HepG2 (cell line): Measurements from ENCODE around the gene TMED5. TPM values are rescaled to one million over a fixed set of nuclear protein-coding genes. Genes with fewer than 3 reads are reported as not detected.

ENCODE experiments used
- ATF2 ChIP-seq: sonication (generic); formaldehyde crosslinking; IDR thresholded peaks from 2 replicates; pipeline ENCODE4 v1.4.0; 2020; ENCODE audit warnings: missing genetic modification reagents
- DNMT1 ChIP-seq: sonication (generic); formaldehyde crosslinking; IDR thresholded peaks from 2 replicates; pipeline ENCODE4 v1.5.1; 2020; ENCODE audit warnings: mild to moderate bottlenecking, missing genetic modification reagents
- ERF ChIP-seq: IDR thresholded peaks from 2 replicates; pipeline ENCODE4 v1.6.1; 2018; ENCODE audit warnings: missing biosample characterization, missing genetic modification reagents
- MIER2 ChIP-seq: IDR thresholded peaks from 2 replicates; pipeline ENCODE4 v1.6.1; 2016; ENCODE audit warnings: missing biosample characterization, missing genetic modification reagents
- NAIF1 ChIP-seq: sonication (generic); formaldehyde crosslinking; IDR thresholded peaks from 2 replicates; pipeline ENCODE4 v1.5.0; 2020; ENCODE audit warnings: mild to moderate bottlenecking, missing genetic modification reagents, borderline replicate concordance
- PAF1 ChIP-seq: IDR thresholded peaks from 2 replicates; pipeline ENCODE4 v1.6.1; 2016; ENCODE audit warnings: missing genetic modification reagents, missing compliant biosample characterization
- PAXIP1 ChIP-seq: sonication (generic); formaldehyde crosslinking; conservative IDR thresholded peaks from 2 replicates; pipeline ENCODE4 v1.4.0; 2020; ENCODE audit warnings: mild to moderate bottlenecking, missing genetic modification reagents, moderate library complexity
- PRPF4 ChIP-seq: fragments of 200-400 bp; formaldehyde crosslinking; IDR thresholded peaks from 2 replicates; pipeline ENCODE4 v1.6.1; 2016; ENCODE audit warnings: low read length, low read depth; ENCODE audit not compliant: poor library complexity, severe bottlenecking
- SALL1 ChIP-seq: sonication (generic); formaldehyde crosslinking; IDR thresholded peaks from 2 replicates; pipeline ENCODE4 v1.8.0; 2022; ENCODE audit warnings: mild to moderate bottlenecking, missing genetic modification reagents
- ZFP62 ChIP-seq: sonication (generic); formaldehyde crosslinking; IDR thresholded peaks from 2 replicates; pipeline ENCODE4 v1.4.0; 2020; ENCODE audit warnings: missing genetic modification reagents
- ZNF704 ChIP-seq: sonication (generic); formaldehyde crosslinking; IDR thresholded peaks from 2 replicates; pipeline ENCODE4 v1.8.1; 2023; ENCODE audit warnings: mild to moderate bottlenecking, inconsistent platforms, moderate library complexity, missing genetic modification reagents, borderline replicate concordance
- ZNF816 ChIP-seq: sonication (generic); formaldehyde crosslinking; IDR thresholded peaks from 2 replicates; pipeline ENCODE4 v1.8.0; 2022; ENCODE audit warnings: missing genetic modification reagents, mild to moderate bottlenecking, borderline replicate concordance
- polyA plus RNA-seq, 8 experiments: library from polyadenylated mRNA; depleted of rRNA in 3 of 8; stranded (reverse) in 7 of 8; unstranded in 1 of 8; fragments of >200 nt; fragmentation: Illumina TruSeq in 4 of 8; extraction: Trizol in 4 of 8; gene quantifications; 2 replicates each; pipeline versions ENCODE4 v1.2.1 to v1.2.3, GENCODE V29; 2011 to 2016; ENCODE audit warnings: low read depth in 4 of 8, missing spikeins in 1 of 8, mixed read lengths in 1 of 8; ENCODE audit not compliant: insufficient read depth in 1 of 8
- total RNA-seq, 5 experiments: library from RNA; depleted of rRNA; stranded (reverse); fragments of >200 nt; fragmentation: Illumina TruSeq; extraction: Trizol; gene quantifications; 2 replicates each; pipeline ENCODE4 v1.2.3, GENCODE V29; 2016; ENCODE audit warnings: low read depth in 1 of 5
- TF ChIP-seq, protein P1 (sequence below), 2 experiments: sonication (generic) in 1 of 2; formaldehyde crosslinking in 1 of 2; IDR thresholded peaks; 2 replicates each; pipeline versions ENCODE4 v1.4.0 to v1.6.1; 2016 to 2020; ENCODE audit warnings: borderline replicate concordance in 1 of 2, low read depth in 1 of 2, mild to moderate bottlenecking in 1 of 2, missing genetic modification reagents in 1 of 2
- TF ChIP-seq, protein P2 (sequence below): sonication (generic); formaldehyde crosslinking; IDR thresholded peaks from 2 replicates; pipeline ENCODE4 v1.5.0; 2020; ENCODE audit warnings: mild to moderate bottlenecking, missing genetic modification reagents, moderate library complexity

TMED5 gene
- total and polyA plus RNA-seq, 2 of the 13 experiments (the other 11 are each of a cell fraction or from before 2014, with no cell fraction given): 58.1 to 99.0 TPM

GRCh38 chr1:93179886-93180722, at the start of gene TMED5 (continued):
- TF ChIP-seq, protein P1, sequence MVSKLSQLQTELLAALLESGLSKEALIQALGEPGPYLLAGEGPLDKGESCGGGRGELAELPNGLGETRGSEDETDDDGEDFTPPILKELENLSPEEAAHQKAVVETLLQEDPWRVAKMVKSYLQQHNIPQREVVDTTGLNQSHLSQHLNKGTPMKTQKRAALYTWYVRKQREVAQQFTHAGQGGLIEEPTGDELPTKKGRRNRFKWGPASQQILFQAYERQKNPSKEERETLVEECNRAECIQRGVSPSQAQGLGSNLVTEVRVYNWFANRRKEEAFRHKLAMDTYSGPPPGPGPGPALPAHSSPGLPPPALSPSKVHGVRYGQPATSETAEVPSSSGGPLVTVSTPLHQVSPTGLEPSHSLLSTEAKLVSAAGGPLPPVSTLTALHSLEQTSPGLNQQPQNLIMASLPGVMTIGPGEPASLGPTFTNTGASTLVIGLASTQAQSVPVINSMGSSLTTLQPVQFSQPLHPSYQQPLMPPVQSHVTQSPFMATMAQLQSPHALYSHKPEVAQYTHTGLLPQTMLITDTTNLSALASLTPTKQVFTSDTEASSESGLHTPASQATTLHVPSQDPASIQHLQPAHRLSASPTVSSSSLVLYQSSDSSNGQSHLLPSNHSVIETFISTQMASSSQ (IDR thresholded peaks at IDR 0.05; ENCODE audit: low read depth): no peak
- TF ChIP-seq, protein P1 (CRISPR knock-in tag; IDR thresholded peaks at IDR 0.05; ENCODE audit: borderline replicate concordance): peak; percentile 62; the same call in 1 of the 2 replicates
- TF ChIP-seq ERF (CRISPR knock-in tag): peak; percentile 38; the same call in 1 of the 2 replicates
- 0 out of 2 replicates have a peak, but pooled peaks have one; percentile 53 for TF ChIP-seq DNMT1
- TF ChIP-seq ATF2 (CRISPR knock-in tag): 0 out of 2 replicates have a peak, but pooled peaks have one; percentile 20
- TF ChIP-seq PAF1 (CRISPR knock-in tag): no peak
- TF ChIP-seq ZNF704: peak; percentile 78; the same call in 1 of the 2 replicates
- TF ChIP-seq SALL1 (CRISPR knock-in tag): peak; percentile 77
- peak; percentile 49; the same call in 1 of the 2 replicates for TF ChIP-seq ZNF816 (CRISPR knock-in tag)
- TF ChIP-seq MIER2: no peak
- peak; percentile 26; the same call in 1 of the 2 replicates for TF ChIP-seq PAXIP1
- TF ChIP-seq, protein P2, sequence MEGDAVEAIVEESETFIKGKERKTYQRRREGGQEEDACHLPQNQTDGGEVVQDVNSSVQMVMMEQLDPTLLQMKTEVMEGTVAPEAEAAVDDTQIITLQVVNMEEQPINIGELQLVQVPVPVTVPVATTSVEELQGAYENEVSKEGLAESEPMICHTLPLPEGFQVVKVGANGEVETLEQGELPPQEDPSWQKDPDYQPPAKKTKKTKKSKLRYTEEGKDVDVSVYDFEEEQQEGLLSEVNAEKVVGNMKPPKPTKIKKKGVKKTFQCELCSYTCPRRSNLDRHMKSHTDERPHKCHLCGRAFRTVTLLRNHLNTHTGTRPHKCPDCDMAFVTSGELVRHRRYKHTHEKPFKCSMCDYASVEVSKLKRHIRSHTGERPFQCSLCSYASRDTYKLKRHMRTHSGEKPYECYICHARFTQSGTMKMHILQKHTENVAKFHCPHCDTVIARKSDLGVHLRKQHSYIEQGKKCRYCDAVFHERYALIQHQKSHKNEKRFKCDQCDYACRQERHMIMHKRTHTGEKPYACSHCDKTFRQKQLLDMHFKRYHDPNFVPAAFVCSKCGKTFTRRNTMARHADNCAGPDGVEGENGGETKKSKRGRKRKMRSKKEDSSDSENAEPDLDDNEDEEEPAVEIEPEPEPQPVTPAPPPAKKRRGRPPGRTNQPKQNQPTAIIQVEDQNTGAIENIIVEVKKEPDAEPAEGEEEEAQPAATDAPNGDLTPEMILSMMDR (CRISPR knock-in tag): peak; percentile 24
- 0 out of 2 replicates have a peak, but pooled peaks have one; percentile 67 for TF ChIP-seq ZFP62 (CRISPR knock-in tag)
- TF ChIP-seq PRPF4: no peak
- TF ChIP-seq NAIF1 (CRISPR knock-in tag): peak; percentile 84
